Measurements from ENCODE around the gene HFE.
"Not testable (repeated sequence)": the region's sequence is repeated elsewhere in the genome, so short reads cannot be mapped to it uniquely, and the experiment has no call there.

HFE gene

DNA sequence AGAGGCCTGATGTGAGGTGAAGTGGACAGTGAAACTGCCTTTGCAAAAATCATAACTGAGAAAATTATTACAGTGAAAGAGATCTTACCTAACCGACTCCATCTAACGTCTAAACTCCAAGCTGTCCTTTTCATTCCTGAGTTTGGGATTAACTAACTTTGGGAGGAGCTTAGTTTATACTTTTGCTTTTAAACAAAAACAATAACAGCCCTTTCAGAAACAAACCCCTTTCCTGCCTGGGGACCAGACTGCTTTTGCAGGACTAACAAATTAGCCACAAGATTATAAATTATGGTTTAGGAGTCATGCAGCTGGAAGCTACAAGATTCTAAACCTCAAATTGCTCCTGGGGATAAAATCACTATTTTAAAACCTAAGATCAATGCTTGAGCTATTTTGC, 38.6 kb upstream of the HFE start:
- no peaks in the 10 kb centered on the region for H3K27me3 ChIP-seq (ENCODE audit: insufficient read depth, poor library complexity, severe bottlenecking)
- DNase-seq (ENCODE audit: low read depth in 1 of 2, low spot score in 1 of 2) = no peak
- no peak overlapping the region for H3K27ac ChIP-seq (replicated peaks)
- TF ChIP-seq, protein P1, sequence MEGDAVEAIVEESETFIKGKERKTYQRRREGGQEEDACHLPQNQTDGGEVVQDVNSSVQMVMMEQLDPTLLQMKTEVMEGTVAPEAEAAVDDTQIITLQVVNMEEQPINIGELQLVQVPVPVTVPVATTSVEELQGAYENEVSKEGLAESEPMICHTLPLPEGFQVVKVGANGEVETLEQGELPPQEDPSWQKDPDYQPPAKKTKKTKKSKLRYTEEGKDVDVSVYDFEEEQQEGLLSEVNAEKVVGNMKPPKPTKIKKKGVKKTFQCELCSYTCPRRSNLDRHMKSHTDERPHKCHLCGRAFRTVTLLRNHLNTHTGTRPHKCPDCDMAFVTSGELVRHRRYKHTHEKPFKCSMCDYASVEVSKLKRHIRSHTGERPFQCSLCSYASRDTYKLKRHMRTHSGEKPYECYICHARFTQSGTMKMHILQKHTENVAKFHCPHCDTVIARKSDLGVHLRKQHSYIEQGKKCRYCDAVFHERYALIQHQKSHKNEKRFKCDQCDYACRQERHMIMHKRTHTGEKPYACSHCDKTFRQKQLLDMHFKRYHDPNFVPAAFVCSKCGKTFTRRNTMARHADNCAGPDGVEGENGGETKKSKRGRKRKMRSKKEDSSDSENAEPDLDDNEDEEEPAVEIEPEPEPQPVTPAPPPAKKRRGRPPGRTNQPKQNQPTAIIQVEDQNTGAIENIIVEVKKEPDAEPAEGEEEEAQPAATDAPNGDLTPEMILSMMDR (IDR thresholded peaks at IDR 0.05; ENCODE audit: insufficient read depth, low read length) = no peak
- TF ChIP-seq REST (IDR thresholded peaks at IDR 0.05; ENCODE audit: insufficient replicate concordance, low read depth) (no peak), SPI1 (IDR thresholded peaks at IDR 0.05; ENCODE audit: borderline replicate concordance, low read depth) (no peak), POLR2AphosphoS5 (IDR thresholded peaks at IDR 0.05; ENCODE audit: low read depth) (no peak), GABPA (IDR thresholded peaks at IDR 0.05; ENCODE audit: low read depth) (no peak)
- H3K4me3 ChIP-seq (replicated peaks; ENCODE audit: insufficient read depth, low read length) = no peak overlapping the region

GRCh38 chr6:26051665-26052310, 35.4 kb upstream of the HFE start:
- TF ChIP-seq SPI1 (IDR thresholded peaks at IDR 0.05; ENCODE audit: borderline replicate concordance, low read depth) (no peak), POLR2AphosphoS5 (IDR thresholded peaks at IDR 0.05; ENCODE audit: low read depth) (no peak), REST (IDR thresholded peaks at IDR 0.05; ENCODE audit: insufficient replicate concordance, low read depth) (no peak), GABPA (IDR thresholded peaks at IDR 0.05; ENCODE audit: low read depth) (no peak)
- TF ChIP-seq, protein P1 (IDR thresholded peaks at IDR 0.05; ENCODE audit: insufficient read depth, low read length) = no peak
- no peak for DNase-seq (ENCODE audit: low read depth in 1 of 2, low spot score in 1 of 2)
- Histone ChIP-seq H3K4me3 (replicated peaks; ENCODE audit: insufficient read depth, low read length) (no peak overlapping the region), H3K27me3 (ENCODE audit: insufficient read depth, poor library complexity, severe bottlenecking) (no peaks in the 10 kb centered on the region), H3K27ac (replicated peaks) (no peak overlapping the region; the same call in 1 of the 2 replicates)

GRCh38 chr6:26052762-26053250, 34.4 kb upstream of the HFE start:
- H3K4me3 ChIP-seq (replicated peaks; ENCODE audit: insufficient read depth, low read length); DNase-seq (ENCODE audit: low read depth in 1 of 2, low spot score in 1 of 2); H3K27me3 ChIP-seq (ENCODE audit: insufficient read depth, poor library complexity, severe bottlenecking); H3K27ac ChIP-seq (replicated peaks): not testable (repeated sequence)

- Histone ChIP-seq H3K27me3 (ENCODE audit: insufficient read depth, poor library complexity, severe bottlenecking) (no peaks in the 10 kb centered on the region), H3K27ac (replicated peaks) (peak overlapping the region; percentile 95), H3K4me3 (replicated peaks; ENCODE audit: insufficient read depth, low read length) (peak overlapping the region; percentile 35)
- TF ChIP-seq, protein P1 (IDR thresholded peaks at IDR 0.05; ENCODE audit: insufficient read depth, low read length) = no peak
- TF ChIP-seq POLR2AphosphoS5 (IDR thresholded peaks at IDR 0.05; ENCODE audit: low read depth) (no peak), GABPA (IDR thresholded peaks at IDR 0.05; ENCODE audit: low read depth) (no peak), SPI1 (IDR thresholded peaks at IDR 0.05; ENCODE audit: borderline replicate concordance, low read depth) (no peak), REST (IDR thresholded peaks at IDR 0.05; ENCODE audit: insufficient replicate concordance, low read depth) (no peak)
- no peak for DNase-seq (ENCODE audit: low read depth in 1 of 2, low spot score in 1 of 2)
Measured at GRCh38 chr6:26053992-26054780, 33.0 kb upstream of the HFE start.

Data from HL-60 (cell line).